HL-60 (cell line): ENCODE data around the gene SH3BP1.

Experiments used
- DNase-seq, 2 experiments: peaks; one replicate each; pipeline ENCODE4 v3.0.0-alpha.2; 2010 to 2020; ENCODE audit warnings: low read depth in 1 of 2, low spot score in 1 of 2
- H3K27ac ChIP-seq: fragments of 250-450 bp; sonication (Bioruptor Pico); replicated peaks from 2 replicates; pipeline ENCODE4 v1.5.1; 2020; ENCODE audit warnings: mild to moderate bottlenecking, moderate library complexity
- H3K27me3 ChIP-seq: fragments of 250-450 bp; sonication (Bioruptor Pico); 2 replicates; pipeline ENCODE4 v1.5.1; 2021; ENCODE audit warnings: mild to moderate bottlenecking, moderate library complexity; ENCODE audit not compliant: insufficient read depth, poor library complexity, severe bottlenecking
- H3K4me3 ChIP-seq: replicated peaks from 2 replicates; pipeline ENCODE4 v1.5.1; 2011; ENCODE audit warnings: mild to moderate bottlenecking, control low read depth, low read length; ENCODE audit not compliant: insufficient read depth
- GABPA ChIP-seq: IDR thresholded peaks from 2 replicates; pipeline ENCODE4 v1.6.1; 2012; ENCODE audit warnings: low read depth
- POLR2AphosphoS5 ChIP-seq: IDR thresholded peaks from 2 replicates; pipeline ENCODE4 v1.6.1; 2012; ENCODE audit warnings: low read depth
- SPI1 ChIP-seq: IDR thresholded peaks from 2 replicates; pipeline ENCODE4 v1.6.1; 2012; ENCODE audit warnings: low read depth, mild to moderate bottlenecking, borderline replicate concordance
- TF ChIP-seq, protein P1 (sequence below): IDR thresholded peaks from one replicate; pipeline ENCODE4 v1.5.1; 2011; ENCODE audit warnings: low read length, control low read depth, inconsistent platforms; ENCODE audit not compliant: insufficient read depth
- TF ChIP-seq, protein P2 (sequence below): IDR thresholded peaks from 2 replicates; pipeline ENCODE4 v1.6.1; 2012; ENCODE audit warnings: low read depth; ENCODE audit not compliant: insufficient replicate concordance

The SH3BP1 gene

DNA sequence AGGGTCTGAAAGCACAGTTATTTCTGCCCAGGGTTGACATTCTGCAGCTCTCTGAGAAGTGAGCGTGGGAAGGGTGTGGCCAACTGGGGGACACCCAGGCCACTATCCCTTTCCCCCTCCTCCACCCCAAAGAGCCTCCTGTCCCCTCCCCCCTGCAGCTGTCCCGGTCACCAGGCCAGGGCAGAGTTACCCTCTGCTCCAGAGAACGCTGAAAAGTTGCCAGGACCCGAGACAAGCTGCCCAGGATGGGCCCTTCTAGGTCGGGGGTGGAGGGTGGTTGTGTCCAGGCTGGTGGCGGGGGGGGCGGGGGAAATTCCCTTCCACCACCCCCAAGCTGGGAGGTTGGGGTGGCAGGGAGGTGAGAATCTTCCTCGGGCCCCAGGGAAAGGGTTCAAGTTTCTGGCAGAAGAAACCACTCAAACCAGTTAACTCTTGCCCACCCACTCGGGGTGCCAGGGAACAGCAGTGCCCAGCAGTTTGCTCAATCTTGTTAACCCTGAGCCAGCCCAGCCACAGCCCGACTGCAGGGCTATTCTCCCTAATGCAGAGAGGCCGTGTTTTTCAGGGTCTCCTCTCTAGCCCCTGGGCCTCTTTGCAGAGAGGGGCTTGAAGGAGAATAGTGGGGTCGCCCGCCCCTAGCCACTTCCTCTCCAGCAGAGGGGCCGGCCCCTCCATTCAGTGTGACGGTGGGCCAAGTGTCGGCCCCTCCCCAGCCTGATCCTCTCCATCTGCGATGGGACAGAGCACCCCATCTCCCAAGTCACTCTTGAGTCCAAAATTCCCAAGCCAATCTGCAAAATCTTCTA lies 36.7 kb downstream of the SH3BP1 start:
- TF ChIP-seq, protein P1, sequence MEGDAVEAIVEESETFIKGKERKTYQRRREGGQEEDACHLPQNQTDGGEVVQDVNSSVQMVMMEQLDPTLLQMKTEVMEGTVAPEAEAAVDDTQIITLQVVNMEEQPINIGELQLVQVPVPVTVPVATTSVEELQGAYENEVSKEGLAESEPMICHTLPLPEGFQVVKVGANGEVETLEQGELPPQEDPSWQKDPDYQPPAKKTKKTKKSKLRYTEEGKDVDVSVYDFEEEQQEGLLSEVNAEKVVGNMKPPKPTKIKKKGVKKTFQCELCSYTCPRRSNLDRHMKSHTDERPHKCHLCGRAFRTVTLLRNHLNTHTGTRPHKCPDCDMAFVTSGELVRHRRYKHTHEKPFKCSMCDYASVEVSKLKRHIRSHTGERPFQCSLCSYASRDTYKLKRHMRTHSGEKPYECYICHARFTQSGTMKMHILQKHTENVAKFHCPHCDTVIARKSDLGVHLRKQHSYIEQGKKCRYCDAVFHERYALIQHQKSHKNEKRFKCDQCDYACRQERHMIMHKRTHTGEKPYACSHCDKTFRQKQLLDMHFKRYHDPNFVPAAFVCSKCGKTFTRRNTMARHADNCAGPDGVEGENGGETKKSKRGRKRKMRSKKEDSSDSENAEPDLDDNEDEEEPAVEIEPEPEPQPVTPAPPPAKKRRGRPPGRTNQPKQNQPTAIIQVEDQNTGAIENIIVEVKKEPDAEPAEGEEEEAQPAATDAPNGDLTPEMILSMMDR, result no peak
- no peak for TF ChIP-seq SPI1
- TF ChIP-seq, protein P2, sequence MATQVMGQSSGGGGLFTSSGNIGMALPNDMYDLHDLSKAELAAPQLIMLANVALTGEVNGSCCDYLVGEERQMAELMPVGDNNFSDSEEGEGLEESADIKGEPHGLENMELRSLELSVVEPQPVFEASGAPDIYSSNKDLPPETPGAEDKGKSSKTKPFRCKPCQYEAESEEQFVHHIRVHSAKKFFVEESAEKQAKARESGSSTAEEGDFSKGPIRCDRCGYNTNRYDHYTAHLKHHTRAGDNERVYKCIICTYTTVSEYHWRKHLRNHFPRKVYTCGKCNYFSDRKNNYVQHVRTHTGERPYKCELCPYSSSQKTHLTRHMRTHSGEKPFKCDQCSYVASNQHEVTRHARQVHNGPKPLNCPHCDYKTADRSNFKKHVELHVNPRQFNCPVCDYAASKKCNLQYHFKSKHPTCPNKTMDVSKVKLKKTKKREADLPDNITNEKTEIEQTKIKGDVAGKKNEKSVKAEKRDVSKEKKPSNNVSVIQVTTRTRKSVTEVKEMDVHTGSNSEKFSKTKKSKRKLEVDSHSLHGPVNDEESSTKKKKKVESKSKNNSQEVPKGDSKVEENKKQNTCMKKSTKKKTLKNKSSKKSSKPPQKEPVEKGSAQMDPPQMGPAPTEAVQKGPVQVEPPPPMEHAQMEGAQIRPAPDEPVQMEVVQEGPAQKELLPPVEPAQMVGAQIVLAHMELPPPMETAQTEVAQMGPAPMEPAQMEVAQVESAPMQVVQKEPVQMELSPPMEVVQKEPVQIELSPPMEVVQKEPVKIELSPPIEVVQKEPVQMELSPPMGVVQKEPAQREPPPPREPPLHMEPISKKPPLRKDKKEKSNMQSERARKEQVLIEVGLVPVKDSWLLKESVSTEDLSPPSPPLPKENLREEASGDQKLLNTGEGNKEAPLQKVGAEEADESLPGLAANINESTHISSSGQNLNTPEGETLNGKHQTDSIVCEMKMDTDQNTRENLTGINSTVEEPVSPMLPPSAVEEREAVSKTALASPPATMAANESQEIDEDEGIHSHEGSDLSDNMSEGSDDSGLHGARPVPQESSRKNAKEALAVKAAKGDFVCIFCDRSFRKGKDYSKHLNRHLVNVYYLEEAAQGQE, result no peak
- TF ChIP-seq POLR2AphosphoS5, result no peak
- TF ChIP-seq GABPA, result no peak
- peak in 1 of 2 experiments; percentile 28 for DNase-seq
- Histone ChIP-seq H3K27me3 (no peaks in the 10 kb centered on the region), H3K4me3 (peak overlapping the region; percentile 56), H3K27ac (peak overlapping the region; percentile 69)

GRCh38 chr22:37676736-37677492 lies 37.4 kb downstream of the SH3BP1 start:
- peak; percentile 93 to 94 for DNase-seq
- peak overlapping the region; percentile 56 for H3K4me3 ChIP-seq

GRCh38 chr22:37677493-37677974 lies 38.1 kb downstream of the SH3BP1 start:
- TF ChIP-seq SPI1 (no peak), POLR2AphosphoS5 (no peak), GABPA (no peak)
- TF ChIP-seq, protein P2, result no peak
- TF ChIP-seq, protein P1, result no peak
- Histone ChIP-seq H3K27ac (peak overlapping the region; percentile 69), H3K4me3 (peak overlapping the region; percentile 56), H3K27me3 (no peaks in the 10 kb centered on the region)
- no peak for DNase-seq

More at GRCh38 chr22:37676736-37677492, 37.4 kb downstream of the SH3BP1 start:
- Histone ChIP-seq H3K27me3 (no peaks in the 10 kb centered on the region), H3K27ac (peak overlapping the region; percentile 69)
- TF ChIP-seq, protein P1, result no peak
- TF ChIP-seq POLR2AphosphoS5, result peak; percentile 55
- TF ChIP-seq SPI1, result 0 out of 2 replicates have a peak, but pooled peaks have one; percentile 2
